GM23248 (cell line): ENCODE data around the gene OR8J1. TPM values are rescaled to one million over a fixed set of nuclear protein-coding genes. Genes with fewer than 3 reads are reported as not detected.
"Not testable (repeated sequence)": the region's sequence is repeated elsewhere in the genome, so short reads cannot be mapped to it uniquely, and the experiment has no call there.

Experiments used
- DNase-seq: peaks from one replicate; pipeline ENCODE4 v3.0.0-alpha.2; 2015
- H2AFZ ChIP-seq: fragments of 200-600 bp; sonication (generic); 2 replicates; pipeline ENCODE4 v1.6.1; 2016; ENCODE audit warnings: antibody characterized with exemption
- H3F3A ChIP-seq: fragments of 200-600 bp; sonication (generic); 2 replicates; pipeline ENCODE4 v1.6.1; 2016; ENCODE audit warnings: mild to moderate bottlenecking, antibody characterized with exemption, mixed run types; ENCODE audit not compliant: insufficient read depth
- H3K27ac ChIP-seq: fragments of 200-600 bp; sonication (generic); 2 replicates; pipeline ENCODE4 v1.5.1; 2016; ENCODE audit warnings: mild to moderate bottlenecking
- H3K27me3 ChIP-seq: fragments of 200-600 bp; sonication (generic); replicated peaks from 2 replicates; pipeline ENCODE4 v1.6.1; 2016; ENCODE audit warnings: mild to moderate bottlenecking; ENCODE audit not compliant: insufficient read depth
- H3K36me3 ChIP-seq: fragments of 200-600 bp; sonication (generic); 2 replicates; pipeline ENCODE4 v1.6.1; 2016; ENCODE audit warnings: low read depth, mild to moderate bottlenecking
- H3K4me1 ChIP-seq: fragments of 200-600 bp; sonication (generic); 2 replicates; pipeline ENCODE4 v1.6.1; 2016; ENCODE audit warnings: mild to moderate bottlenecking; ENCODE audit not compliant: insufficient read depth
- H3K4me2 ChIP-seq: fragments of 200-600 bp; sonication (generic); one replicate; pipeline ENCODE4 v1.6.1; 2016; ENCODE audit warnings: mild to moderate bottlenecking; ENCODE audit not compliant: unreplicated experiment
- H3K4me3 ChIP-seq: fragments of 200-600 bp; sonication (generic); 2 replicates; pipeline ENCODE4 v1.5.1; 2016; ENCODE audit warnings: mild to moderate bottlenecking
- H3K79me2 ChIP-seq: fragments of 200-600 bp; sonication (generic); 2 replicates; pipeline ENCODE4 v1.6.1; 2016; ENCODE audit warnings: mild to moderate bottlenecking; ENCODE audit not compliant: insufficient read depth
- H3K9ac ChIP-seq: fragments of 200-600 bp; sonication (generic); 2 replicates; pipeline ENCODE4 v1.6.1; 2016; ENCODE audit warnings: mild to moderate bottlenecking
- H3K9me2 ChIP-seq: fragments of 200-600 bp; sonication (generic); 2 replicates; pipeline ENCODE4 v1.6.1; 2016; ENCODE audit warnings: mixed run types, mild to moderate bottlenecking, moderate library complexity; ENCODE audit not compliant: insufficient read depth
- H3K9me3 ChIP-seq: fragments of 200-600 bp; sonication (generic); one replicate; pipeline ENCODE4 v1.6.1; 2017; ENCODE audit warnings: low read depth
- H4K20me1 ChIP-seq: fragments of 200-600 bp; sonication (generic); 2 replicates; pipeline ENCODE4 v1.6.0; 2016; ENCODE audit not compliant: insufficient read depth
- EZH2 ChIP-seq: fragments of 200-600 bp; sonication (generic); IDR thresholded peaks from 2 replicates; pipeline ENCODE4 v1.6.1; 2018; ENCODE audit warnings: antibody characterized with exemption, mild to moderate bottlenecking; ENCODE audit not compliant: insufficient read depth, poor library complexity, severe bottlenecking
- EZH2phosphoT487 ChIP-seq: fragments of 200-600 bp; sonication (generic); IDR thresholded peaks from 2 replicates; pipeline ENCODE4 v1.6.1; 2018; ENCODE audit warnings: antibody characterized with exemption, moderate library complexity, mild to moderate bottlenecking, low read depth; ENCODE audit not compliant: insufficient read depth
- WGBS, 2 experiments: methylation state at CpG; one replicate each; pipeline ENCODE4 v1.1.6; 2015 to 2017; ENCODE audit warnings: low lambda C conversion rate in 2 of 2, low coverage in 1 of 2; ENCODE audit errors: missing lambda C conversion rate in 2 of 2; 5-methylcytosine and 5-hydroxymethylcytosine counted together
- in situ Hi-C: fragments of 300-500 bp; cut with MboI; formaldehyde crosslinking; loops from 2 replicates; pipeline ENCODE4 v1.15.0; 2020
- polyA plus RNA-seq: library from polyadenylated mRNA; unstranded; fragments of >200 nt; fragmentation: Nextera tagmentation; extraction: Ambion mirVana; gene quantifications from 2 replicates; pipeline ENCODE4 v1.2.1, GENCODE V29; 2016
- total RNA-seq: library from RNA; depleted of rRNA; stranded (reverse); fragments of >200 nt; shearing (Covaris generic); gene quantifications from 2 replicates; pipeline ENCODE4 v1.2.3, GENCODE V29; 2014; rRNA removed

OR8J1 gene
- total and polyA plus RNA-seq, 2 experiments from 2014 or later: not detected

DNA sequence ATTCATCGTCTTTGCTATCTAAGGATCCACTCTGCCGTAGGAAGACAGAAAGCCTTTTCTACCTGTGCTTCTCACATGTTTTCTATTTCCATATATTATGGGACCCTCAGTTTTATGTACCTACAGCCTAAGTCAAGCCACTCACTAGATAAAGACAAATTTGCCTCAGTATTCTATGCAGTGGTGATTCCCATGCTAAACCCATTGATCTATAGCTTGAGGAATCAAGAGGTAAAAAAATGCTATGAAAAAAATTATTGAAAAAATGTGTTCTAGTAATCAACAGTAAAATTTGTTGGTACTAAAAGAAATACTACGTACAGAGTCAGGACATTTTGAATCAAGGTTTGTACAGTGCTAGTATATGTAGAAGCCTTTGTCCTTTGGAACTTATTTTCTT is 40.3 kb downstream of the OR8J1 start:
- no peak overlapping the region for H3K27ac ChIP-seq
- H3K9me3 ChIP-seq: no peaks in the 10 kb centered on the region
- in situ Hi-C loops: no loop called here
- H3K4me3 ChIP-seq: no peak overlapping the region
- no peaks in the 10 kb centered on the region for H3K36me3 ChIP-seq
- H3K4me1 ChIP-seq: no peaks in the 10 kb centered on the region
- TF ChIP-seq EZH2phosphoT487 (no peak), EZH2 (no peak)
- H3K27me3 ChIP-seq: no peaks in the 10 kb centered on the region
- H3K9me2 ChIP-seq: no peaks in the 10 kb centered on the region
- 43 to 48% methylated on average over 3 of the region's 3 CpGs for WGBS, 2 experiments
- no peaks in the 10 kb centered on the region for H3K79me2 ChIP-seq
- no peaks in the 10 kb centered on the region for H3F3A ChIP-seq
- DNase-seq: no peak
- no peak overlapping the region for H2AFZ ChIP-seq
- H4K20me1 ChIP-seq: no peaks in the 10 kb centered on the region
- H3K4me2 ChIP-seq: no peak overlapping the region
- H3K9ac ChIP-seq: no peak overlapping the region

- Histone ChIP-seq H3K4me3 (no peak overlapping the region), H3K9me2 (no peaks in the 10 kb centered on the region), H3K79me2 (no peaks in the 10 kb centered on the region), H3K27ac (no peak overlapping the region), H3K4me1 (no peaks in the 10 kb centered on the region), H3K27me3 (no peaks in the 10 kb centered on the region), H2AFZ (no peak overlapping the region), H3K4me2 (no peak overlapping the region), H3K9ac (no peak overlapping the region), H3K36me3 (no peaks in the 10 kb centered on the region), H3K9me3 (no peaks in the 10 kb centered on the region), H4K20me1 (no peaks in the 10 kb centered on the region), H3F3A (no peaks in the 10 kb centered on the region)
- WGBS, 2 experiments: 10 to 13% methylated on average over 3 of the region's 3 CpGs
- no peak for DNase-seq
- in situ Hi-C loops: no loop called here
- TF ChIP-seq EZH2phosphoT487 (no peak), EZH2 (no peak)
Measured at GRCh38 chr11:56396047-56396446, 42.0 kb downstream of the OR8J1 start.

DNA sequence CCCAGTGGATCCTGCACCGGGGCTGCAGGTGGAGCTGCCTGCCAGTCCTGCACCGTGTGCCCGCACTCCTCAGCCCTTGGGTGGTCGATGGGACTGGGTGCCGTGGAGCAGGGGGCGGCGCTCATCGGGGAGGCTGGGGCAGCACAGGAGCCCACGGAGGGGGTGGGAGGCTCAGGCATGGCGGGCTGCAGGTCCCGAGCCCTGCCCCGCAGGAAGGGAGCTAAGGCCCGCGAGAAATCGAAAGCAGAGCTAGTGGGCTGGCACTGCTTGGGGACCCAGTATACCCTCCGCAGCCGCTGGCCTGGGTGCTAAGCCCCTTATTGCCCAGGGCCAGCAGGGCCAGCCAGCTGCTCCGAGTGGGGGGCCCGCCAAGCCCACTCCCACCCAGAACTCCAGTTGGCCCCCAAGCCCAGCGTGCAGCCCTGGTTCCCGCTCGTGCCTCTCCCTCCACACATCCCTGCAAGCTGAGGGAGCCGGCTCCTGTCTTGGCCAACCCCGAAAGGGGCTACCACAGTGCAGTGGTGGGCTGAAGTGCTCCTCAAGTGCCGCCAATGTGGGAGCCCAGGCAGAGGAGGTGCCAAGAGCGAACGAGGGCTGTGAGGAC is 47.9 kb downstream of the OR8J1 start:
- H3K9me2 ChIP-seq, DNase-seq, H4K20me1 ChIP-seq, H3K4me3 ChIP-seq, H3K4me2 ChIP-seq, H3K27ac ChIP-seq, H3K36me3 ChIP-seq, in situ Hi-C loops, H2AFZ ChIP-seq, H3F3A ChIP-seq, H3K4me1 ChIP-seq, H3K9me3 ChIP-seq, H3K79me2 ChIP-seq, H3K9ac ChIP-seq, H3K27me3 ChIP-seq: not testable (repeated sequence)
- WGBS, 2 experiments: 53 to 58% methylated on average over 19 to 26 of the region's 27 CpGs

DNA sequence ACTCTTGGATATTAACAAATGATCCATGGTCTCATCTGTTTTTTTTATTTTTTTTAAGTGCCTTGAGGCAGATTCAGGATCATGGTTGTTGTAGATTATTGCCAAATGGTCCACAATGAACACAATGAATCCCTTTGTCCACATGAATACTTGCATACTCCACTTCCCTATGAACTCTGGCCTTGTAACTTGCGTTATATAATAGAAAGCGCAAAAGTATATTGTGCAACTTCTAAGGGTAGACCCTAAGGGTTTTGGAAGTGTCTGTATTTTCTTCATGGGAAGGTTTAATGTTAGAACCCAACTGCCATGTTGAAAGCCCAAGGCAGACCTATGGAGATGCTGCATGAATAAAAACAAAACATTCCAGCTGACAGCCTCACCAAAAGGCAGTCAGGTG is 50.3 kb downstream of the OR8J1 start:
- WGBS, 2 experiments: 42 to 56% methylated on average over 2 of the region's 2 CpGs
- TF ChIP-seq EZH2phosphoT487 (no peak), EZH2 (no peak)

DNA sequence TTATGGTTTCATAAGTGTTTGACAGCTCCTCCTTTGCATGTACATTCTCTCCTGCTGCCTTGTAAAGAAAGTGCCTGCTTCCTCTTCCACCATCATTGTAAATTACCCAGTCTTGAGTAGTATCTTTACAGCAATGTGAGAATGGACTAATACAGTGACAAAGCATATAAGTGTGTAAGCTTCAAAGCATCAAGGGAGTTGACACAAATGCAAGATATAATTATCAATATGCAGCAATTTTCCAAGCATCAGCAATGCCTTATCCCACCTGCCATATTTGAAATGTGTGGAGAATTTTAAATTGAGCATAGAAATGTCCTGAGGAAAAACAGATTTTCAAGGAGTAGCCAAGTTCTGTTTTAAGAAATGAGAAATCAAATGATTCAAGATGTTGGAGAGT is 56.7 kb downstream of the OR8J1 start:
- Histone ChIP-seq H3K27ac (no peak overlapping the region), H3K9me3 (no peaks in the 10 kb centered on the region), H3K36me3 (no peaks in the 10 kb centered on the region), H3K4me3 (no peak overlapping the region), H2AFZ (no peak overlapping the region), H3F3A (no peaks in the 10 kb centered on the region), H4K20me1 (no peaks in the 10 kb centered on the region), H3K4me2 (no peak overlapping the region), H3K9ac (no peak overlapping the region), H3K79me2 (no peaks in the 10 kb centered on the region), H3K4me1 (no peaks in the 10 kb centered on the region), H3K9me2 (no peaks in the 10 kb centered on the region), H3K27me3 (no peaks in the 10 kb centered on the region)
- no peak for TF ChIP-seq EZH2
- no peak for TF ChIP-seq EZH2phosphoT487
- in situ Hi-C loops: no loop called here
- DNase-seq: no peak

More for the DNA sequence above, 50.3 kb downstream of the OR8J1 start:
- H3F3A ChIP-seq: no peaks in the 10 kb centered on the region
- H3K4me2 ChIP-seq: no peak overlapping the region
- H2AFZ ChIP-seq: no peak overlapping the region
- no peaks in the 10 kb centered on the region for H3K27me3 ChIP-seq
- no peak overlapping the region for H3K9ac ChIP-seq
- no peak for DNase-seq
- H3K79me2 ChIP-seq: no peaks in the 10 kb centered on the region
- no peaks in the 10 kb centered on the region for H4K20me1 ChIP-seq
- no peaks in the 10 kb centered on the region for H3K9me3 ChIP-seq
- in situ Hi-C loops: no loop called here
- H3K4me3 ChIP-seq: no peak overlapping the region
- H3K27ac ChIP-seq: no peak overlapping the region
- H3K9me2 ChIP-seq: no peaks in the 10 kb centered on the region
- H3K36me3 ChIP-seq: no peaks in the 10 kb centered on the region
- no peaks in the 10 kb centered on the region for H3K4me1 ChIP-seq

Other genes starting within 250 kb of the OR8J1 start
- not detected in 2 replicates for gene OR8H3, start 231.9 kb upstream of the OR8J1 start, total RNA-seq
- gene OR8H3, start 231.9 kb upstream of the OR8J1 start, polyA plus RNA-seq: not detected in 2 replicates
- not detected in 2 replicates for gene OR8J3, start 214.1 kb upstream of the OR8J1 start, total RNA-seq
- not detected in 2 replicates for gene OR8J3, start 214.1 kb upstream of the OR8J1 start, polyA plus RNA-seq
- gene OR8K5, start 194.0 kb upstream of the OR8J1 start, total RNA-seq: not detected in 2 replicates
- not detected in 2 replicates for gene OR8K5, start 194.0 kb upstream of the OR8J1 start, polyA plus RNA-seq
- gene OR5J2, start 177.7 kb upstream of the OR8J1 start, total RNA-seq: not detected in 2 replicates
- not detected in 2 replicates for gene OR5J2, start 177.7 kb upstream of the OR8J1 start, polyA plus RNA-seq
- not detected in 2 replicates for gene OR5T2, start 120.0 kb upstream of the OR8J1 start, total RNA-seq
- gene OR5T2, start 120.0 kb upstream of the OR8J1 start, polyA plus RNA-seq: not detected in 2 replicates
- not detected in 2 replicates for gene OR5T3, start 102.0 kb upstream of the OR8J1 start, total RNA-seq
- gene OR5T3, start 102.0 kb upstream of the OR8J1 start, polyA plus RNA-seq: not detected in 2 replicates
- not detected in 2 replicates for gene OR5T1, start 80.1 kb upstream of the OR8J1 start, total RNA-seq
- gene OR5T1, start 80.1 kb upstream of the OR8J1 start, polyA plus RNA-seq: not detected in 2 replicates
- gene OR8H1, start 62.0 kb upstream of the OR8J1 start, total RNA-seq: not detected in 2 replicates
- gene OR8H1, start 62.0 kb upstream of the OR8J1 start, polyA plus RNA-seq: not detected in 2 replicates
- gene OR8K3, start 39.1 kb upstream of the OR8J1 start, total RNA-seq: not detected in 2 replicates
- gene OR8K3, start 39.1 kb upstream of the OR8J1 start, polyA plus RNA-seq: not detected in 2 replicates
- gene OR8K1, start 8.3 kb upstream of the OR8J1 start, total RNA-seq: not detected in 2 replicates
- gene OR8K1, start 8.3 kb upstream of the OR8J1 start, polyA plus RNA-seq: not detected in 2 replicates
- not detected in 2 replicates for gene OR8U1, start 21.3 kb downstream of the OR8J1 start, total RNA-seq
- not detected in 2 replicates for gene OR8U1, start 21.3 kb downstream of the OR8J1 start, polyA plus RNA-seq
- gene OR5AL1, start 58.4 kb downstream of the OR8J1 start, total RNA-seq: not detected in 2 replicates
- not detected in 2 replicates for gene OR5AL1, start 58.4 kb downstream of the OR8J1 start, polyA plus RNA-seq
- gene OR5M3, start 119.1 kb downstream of the OR8J1 start, total RNA-seq: not detected in 2 replicates
- not detected in 2 replicates for gene OR5M3, start 119.1 kb downstream of the OR8J1 start, polyA plus RNA-seq
- gene OR5M8, start 137.1 kb downstream of the OR8J1 start, total RNA-seq: not detected in 2 replicates
- gene OR5M8, start 137.1 kb downstream of the OR8J1 start, polyA plus RNA-seq: not detected in 2 replicates
- not detected in 2 replicates for gene OR5M11, start 189.0 kb downstream of the OR8J1 start, total RNA-seq
- gene OR5M11, start 189.0 kb downstream of the OR8J1 start, polyA plus RNA-seq: not detected in 2 replicates
- gene OR5M10, start 223.4 kb downstream of the OR8J1 start, total RNA-seq: not detected in 2 replicates
- gene OR5M10, start 223.4 kb downstream of the OR8J1 start, polyA plus RNA-seq: not detected in 2 replicates